HG03460 (cell line): ENCODE measurements around the gene BPIFA1.

Source experiments
- ATAC-seq: cut with Tn5 transposase; IDR thresholded peaks from one replicate; pipeline ENCODE4 v1.9.1; 2021; ENCODE audit not compliant: unreplicated experiment

The BPIFA1 gene

DNA sequence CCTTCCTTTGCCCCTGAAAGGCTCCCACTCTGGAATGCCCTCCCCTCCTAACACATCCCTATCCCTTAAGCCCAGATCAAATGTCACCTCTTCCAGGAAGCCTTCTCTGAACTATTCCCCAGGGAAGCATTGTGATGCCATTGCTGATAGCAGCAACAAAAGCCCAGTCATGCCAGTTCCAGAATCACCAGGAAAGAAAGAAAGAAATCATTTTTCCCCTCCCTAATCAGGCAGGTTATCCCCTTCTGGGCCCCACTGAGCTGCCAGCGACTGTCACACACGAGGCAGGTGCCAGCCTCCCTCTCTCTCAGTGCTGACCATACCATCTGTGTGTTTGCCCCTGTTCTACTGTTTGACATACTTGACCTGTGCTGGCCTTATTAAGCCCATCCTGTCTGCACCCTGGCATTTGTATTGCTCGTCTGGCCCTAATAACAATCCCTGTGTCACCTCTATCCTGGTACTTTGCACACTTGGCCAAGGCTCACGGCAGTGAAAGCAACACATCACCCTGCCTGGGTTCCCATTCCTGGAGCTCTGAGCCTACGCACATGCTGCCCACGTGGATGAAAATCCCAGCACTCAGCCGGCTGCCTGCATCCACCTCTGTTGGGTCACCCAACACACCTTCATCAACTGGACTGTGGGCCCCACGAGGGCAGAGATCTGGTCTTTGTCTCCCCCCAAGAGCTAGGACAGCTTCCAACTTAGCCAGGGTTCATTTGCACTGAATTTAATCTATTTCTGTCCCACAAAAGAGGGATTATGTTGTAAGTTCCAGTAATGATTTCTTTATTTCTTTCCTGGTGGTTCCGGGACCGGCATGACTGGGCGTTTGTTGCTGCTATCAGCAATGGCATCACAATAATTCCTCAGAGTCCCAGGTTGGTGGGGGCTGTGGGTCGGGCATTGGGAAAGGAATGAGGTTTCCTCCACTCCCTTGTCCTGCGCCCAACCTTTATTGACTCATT is 42.0 kb downstream of the BPIFA1 start:
- no peak for ATAC-seq

DNA sequence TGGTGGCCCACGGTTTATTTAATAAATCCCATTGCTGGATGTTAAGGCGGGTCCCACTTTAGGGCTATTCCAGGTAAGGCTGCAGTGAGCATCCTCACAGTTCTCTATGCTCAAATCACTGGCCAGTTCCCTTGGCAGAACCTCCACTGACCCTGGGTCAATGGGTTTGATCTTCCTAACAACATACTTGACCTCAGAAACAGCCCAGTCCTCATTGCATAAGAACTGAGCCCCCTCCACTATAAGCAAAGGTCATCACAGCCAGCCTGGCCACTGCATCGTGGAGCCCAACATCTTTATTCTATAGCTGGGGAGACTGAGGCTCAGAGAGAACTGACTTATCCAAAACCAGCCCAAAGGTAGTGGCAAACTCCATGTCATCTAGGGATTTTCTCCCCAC is 42.9 kb downstream of the BPIFA1 start:
- no peak for ATAC-seq

DNA sequence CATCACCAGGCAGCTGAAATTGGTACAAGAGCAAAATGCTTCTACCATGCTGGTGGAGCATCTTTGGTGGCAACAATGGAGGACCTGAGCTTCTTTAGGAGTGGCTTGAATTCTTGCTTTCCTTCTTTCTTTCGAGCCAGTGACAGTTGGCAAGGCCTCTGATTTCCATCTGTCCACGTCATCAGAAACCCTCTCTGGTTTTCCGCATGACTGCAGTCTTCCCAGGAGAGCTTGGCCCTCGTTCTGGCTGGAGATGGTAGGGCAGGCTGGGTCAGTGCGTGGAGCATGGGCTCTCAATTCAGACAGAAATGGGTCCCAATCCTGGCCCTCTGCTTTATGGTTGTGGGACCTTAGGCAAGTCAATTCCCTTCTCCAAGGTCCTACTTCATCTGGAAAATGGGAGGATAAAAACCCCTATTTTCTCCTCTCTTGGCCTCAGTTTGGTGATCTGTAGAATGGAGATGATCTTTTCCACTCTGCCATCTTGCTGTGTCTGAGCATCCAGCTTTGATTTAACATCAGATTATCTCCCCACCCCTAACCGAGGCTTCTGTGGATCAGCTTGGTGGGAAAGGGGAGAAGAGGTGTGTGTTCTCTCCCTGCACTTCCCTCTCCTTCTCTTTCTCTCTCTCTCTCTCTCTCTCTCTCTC is 43.6 kb downstream of the BPIFA1 start:
- ATAC-seq, result no peak

- ATAC-seq, result no peak
Measured at GRCh38 chr20:33280000-33280680, 44.3 kb downstream of the BPIFA1 start.

DNA sequence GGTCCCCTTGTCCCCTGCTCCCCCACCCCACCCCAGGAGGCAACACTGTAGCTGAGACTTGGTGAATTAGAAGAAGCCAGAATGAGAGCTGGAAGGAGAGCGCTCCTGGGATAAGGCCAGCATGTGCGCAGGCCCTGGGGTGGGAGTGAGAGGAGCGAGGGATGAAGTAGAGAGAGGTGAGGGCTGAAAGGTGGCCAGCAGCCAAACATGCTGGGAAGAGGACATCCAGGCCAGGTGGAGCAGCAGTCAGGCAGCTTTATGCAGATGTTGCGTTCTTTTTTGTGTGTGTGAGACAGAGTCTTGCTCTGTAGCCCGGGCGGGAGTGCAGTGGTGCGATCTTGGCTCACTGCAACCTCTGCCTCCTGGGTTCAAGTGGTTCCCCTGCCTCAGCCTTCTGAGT is 45.0 kb downstream of the BPIFA1 start:
- no peak for ATAC-seq

DNA sequence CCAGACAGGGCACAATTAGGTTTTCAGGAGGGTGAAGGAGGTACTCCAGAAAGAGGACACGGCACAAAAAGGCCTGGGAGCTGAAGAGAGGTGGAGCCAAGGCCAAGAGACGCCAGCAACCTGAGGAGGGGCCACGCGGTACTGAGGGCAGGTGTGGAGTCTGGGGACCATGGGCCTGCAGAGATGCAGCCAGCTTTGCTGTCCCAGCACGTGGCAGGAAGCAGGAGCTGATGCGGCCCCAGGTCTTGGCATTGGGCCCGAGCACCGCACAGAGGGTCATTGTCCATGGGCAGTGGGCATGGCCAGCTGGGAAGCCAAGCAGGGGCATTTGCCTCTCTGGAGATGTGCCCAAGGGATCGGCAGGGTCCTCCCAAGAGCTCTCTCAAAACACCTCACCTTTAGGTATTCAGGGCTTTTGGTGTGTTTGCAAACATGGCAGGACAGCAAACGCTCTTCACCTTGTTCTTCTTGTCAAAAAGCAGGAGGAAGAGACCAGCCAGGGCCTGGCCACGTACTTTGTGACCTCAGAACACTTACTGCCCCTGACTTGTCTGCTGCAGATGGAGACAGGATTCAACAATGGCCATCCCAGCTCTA is 45.9 kb downstream of the BPIFA1 start:
- no peak for ATAC-seq

- ATAC-seq, result no peak
Measured at GRCh38 chr20:33282196-33282934, 46.6 kb downstream of the BPIFA1 start.

DNA sequence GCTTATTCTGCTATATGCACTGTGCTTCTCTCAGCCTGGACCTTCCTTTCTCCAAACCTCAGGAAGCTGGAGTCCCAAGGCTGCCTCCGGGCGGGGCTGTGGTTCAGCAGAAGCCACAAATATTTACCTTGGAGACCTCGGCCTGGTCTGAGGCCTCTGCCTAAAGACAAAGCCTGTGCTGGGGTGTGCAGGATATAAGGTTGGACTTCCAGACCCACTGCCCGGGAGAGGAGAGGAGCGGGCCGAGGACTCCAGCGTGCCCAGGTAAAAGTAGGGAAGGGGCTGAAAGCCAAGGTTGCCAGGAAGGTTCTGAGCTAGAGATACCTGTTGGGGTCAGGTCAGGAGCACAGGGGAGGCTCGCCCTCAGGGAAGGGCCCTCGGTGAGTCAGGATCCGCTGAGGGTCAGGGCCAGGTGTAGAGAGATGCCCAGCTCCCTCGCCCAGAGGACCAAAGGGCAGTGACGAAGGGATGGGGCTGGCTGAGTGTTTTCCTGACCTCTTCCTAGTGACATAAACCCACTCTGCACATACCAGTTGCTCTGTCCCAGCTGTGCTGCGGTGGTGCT is 47.3 kb downstream of the BPIFA1 start, which contains the start of gene BPIFB1:
BPIFB1 (plus strand) TSS at position 224 of the 565 bp plus-strand sequence. CDS start 2,860 bp downstream, outside the sequence.
- ATAC-seq, result no peak

GRCh38 chr20:33284284-33284683 is 48.5 kb downstream of the BPIFA1 start:
- no peak for ATAC-seq

DNA sequence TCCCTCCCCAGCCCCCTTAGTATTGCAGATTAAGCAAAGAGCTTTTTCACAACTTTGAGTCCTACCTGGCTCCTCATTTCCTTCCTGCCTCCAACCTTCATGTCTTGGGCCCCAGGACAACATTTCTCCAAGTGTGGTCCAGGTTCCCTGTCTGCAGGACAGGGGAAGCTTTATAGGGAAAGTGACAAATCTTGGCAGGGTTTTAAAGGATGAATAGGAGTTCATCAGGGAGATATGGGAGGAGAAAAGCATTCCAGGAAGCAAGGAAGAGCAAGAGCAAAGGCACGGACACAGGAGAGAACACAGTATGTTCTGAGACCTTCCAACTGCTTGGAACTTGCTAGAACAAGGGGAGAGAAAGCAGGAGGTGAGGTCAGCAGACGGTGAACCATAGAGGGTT is 49.1 kb downstream of the BPIFA1 start:
- ATAC-seq, result no peak

- ATAC-seq, result no peak
Measured at GRCh38 chr20:33285861-33286495, 50.2 kb downstream of the BPIFA1 start.

GRCh38 chr20:33287884-33288283 is 52.1 kb downstream of the BPIFA1 start:
- no peak for ATAC-seq

- no peak for ATAC-seq
Measured at GRCh38 chr20:33290852-33291251, 55.1 kb downstream of the BPIFA1 start.

DNA sequence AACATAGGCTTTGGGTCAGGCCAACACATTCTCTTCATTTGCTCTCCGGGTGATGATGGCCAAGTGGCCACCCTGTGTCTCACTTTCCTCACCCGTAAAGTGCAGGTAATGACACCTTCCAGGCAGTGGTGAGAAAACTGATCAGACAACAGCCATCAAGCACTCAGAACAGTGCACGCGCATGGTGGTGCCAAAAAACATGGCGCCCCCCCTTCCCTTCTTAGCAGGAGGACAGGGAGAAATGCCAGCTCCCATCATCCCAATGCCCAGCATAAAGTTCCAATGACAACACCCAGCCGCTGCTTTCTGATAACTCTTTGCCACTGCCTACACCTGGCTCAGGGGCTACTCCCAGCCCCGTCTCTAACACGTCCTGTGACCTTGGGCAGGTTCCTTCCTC is 55.6 kb downstream of the BPIFA1 start:
- ATAC-seq, result no peak

- no peak for ATAC-seq
Measured at GRCh38 chr20:33291830-33292355, 56.1 kb downstream of the BPIFA1 start.
